DND-41 (cell line): Measurements from ENCODE around the gene CMBL.

ENCODE experiments used
- CTCF ChIP-seq: IDR thresholded peaks from 2 replicates; pipeline ENCODE4 v1.5.1; 2012; ENCODE audit warnings: borderline replicate concordance, low read length, moderate library complexity, mild to moderate bottlenecking; ENCODE audit not compliant: poor library complexity, severe bottlenecking; ENCODE audit errors: extremely low read depth
- EZH2 ChIP-seq: IDR thresholded peaks from 3 replicates; pipeline ENCODE4 v1.6.1; 2012; ENCODE audit warnings: borderline replicate concordance, low read depth, mild to moderate bottlenecking, moderate library complexity, low read length, inconsistent platforms; ENCODE audit not compliant: severe bottlenecking

GRCh38 chr5:10331341-10331796 lies 23.7 kb upstream of the CMBL start:
- no peak for TF ChIP-seq CTCF
- TF ChIP-seq EZH2: no peak
